ENCODE measurements around the gene SLC25A6.
"Not testable (repeated sequence)": the region's sequence is repeated elsewhere in the genome, so short reads cannot be mapped to it uniquely, and the experiment has no call there.

Gene SLC25A6

DNA sequence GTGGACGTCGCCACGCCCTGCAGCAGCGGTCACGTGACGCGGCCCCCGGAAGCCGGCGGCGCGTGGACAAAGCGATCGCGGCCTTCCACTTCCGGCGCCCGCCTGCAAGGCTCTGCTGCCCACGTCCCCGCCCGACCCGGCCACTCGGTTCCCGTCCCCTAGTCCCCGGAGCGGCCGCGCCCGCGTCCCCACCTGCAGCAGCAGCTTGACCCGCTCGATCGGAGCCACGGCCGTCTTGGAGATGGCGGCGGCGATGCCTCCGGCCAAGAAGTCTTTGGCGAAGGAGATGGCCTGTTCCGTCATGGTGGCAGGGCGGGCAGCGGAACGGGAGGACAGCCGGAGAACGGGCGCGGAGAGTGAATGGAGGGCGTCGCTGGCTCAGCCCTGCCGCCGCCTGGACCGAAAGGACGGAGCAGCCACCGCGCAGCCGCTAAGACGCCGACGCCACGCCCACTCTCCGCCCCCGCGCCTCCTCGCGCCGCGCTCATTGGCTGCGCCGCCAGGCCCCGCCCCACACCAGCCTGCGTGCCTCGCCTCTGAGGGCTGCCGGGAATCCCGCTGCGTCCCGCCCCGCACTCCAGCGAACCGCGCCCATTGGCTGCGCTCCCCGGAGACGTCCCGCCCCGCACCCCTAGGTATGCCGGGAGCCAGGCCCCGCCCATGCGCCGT lies at the start of gene SLC25A6:
Gene SLC25A6 (minus strand): TSS at position 407 of the 669 bp plus-strand sequence. CDS start 104 bp downstream, at position 303.
- DNase-seq: peak; percentile 100

GRCh38 chrX:1440506-1440905 lies 48.6 kb upstream of the SLC25A6 start:
- no peak for DNase-seq

DNA sequence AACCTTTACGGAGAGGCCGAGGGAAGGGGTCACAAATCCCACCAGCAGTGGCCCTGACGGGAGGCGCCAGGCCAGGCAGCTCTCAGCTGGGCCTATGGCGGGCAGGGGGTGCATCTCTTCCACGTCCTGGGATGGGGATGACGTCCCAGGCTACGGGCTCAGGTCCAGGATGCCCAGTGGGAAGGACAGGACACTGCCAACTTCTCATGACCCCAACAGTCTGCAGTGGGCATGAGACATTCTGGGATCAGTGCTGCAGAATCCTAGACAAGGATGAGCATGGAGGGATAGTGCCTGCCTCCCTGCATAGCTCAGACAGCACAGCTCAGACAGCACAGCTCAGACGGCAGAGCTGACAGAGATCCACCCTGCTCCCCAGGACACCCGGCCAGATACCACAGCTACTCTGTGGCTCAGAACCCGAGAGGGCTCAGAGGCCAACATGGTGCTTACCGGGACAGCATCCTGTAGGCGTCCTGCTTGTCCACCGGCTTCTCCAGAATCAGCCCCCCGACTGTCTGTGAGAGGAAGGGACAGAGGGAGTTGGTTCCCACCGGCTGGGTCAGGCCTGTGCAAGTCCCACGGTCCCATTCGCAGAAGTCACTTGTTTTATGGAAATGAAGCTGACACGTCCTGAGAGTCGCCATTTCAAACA lies 43.5 kb upstream of the SLC25A6 start:
- DNase-seq: no peak

- DNase-seq: no peak
Measured at GRCh38 chrX:1434871-1435240, 42.9 kb upstream of the SLC25A6 start.

DNA sequence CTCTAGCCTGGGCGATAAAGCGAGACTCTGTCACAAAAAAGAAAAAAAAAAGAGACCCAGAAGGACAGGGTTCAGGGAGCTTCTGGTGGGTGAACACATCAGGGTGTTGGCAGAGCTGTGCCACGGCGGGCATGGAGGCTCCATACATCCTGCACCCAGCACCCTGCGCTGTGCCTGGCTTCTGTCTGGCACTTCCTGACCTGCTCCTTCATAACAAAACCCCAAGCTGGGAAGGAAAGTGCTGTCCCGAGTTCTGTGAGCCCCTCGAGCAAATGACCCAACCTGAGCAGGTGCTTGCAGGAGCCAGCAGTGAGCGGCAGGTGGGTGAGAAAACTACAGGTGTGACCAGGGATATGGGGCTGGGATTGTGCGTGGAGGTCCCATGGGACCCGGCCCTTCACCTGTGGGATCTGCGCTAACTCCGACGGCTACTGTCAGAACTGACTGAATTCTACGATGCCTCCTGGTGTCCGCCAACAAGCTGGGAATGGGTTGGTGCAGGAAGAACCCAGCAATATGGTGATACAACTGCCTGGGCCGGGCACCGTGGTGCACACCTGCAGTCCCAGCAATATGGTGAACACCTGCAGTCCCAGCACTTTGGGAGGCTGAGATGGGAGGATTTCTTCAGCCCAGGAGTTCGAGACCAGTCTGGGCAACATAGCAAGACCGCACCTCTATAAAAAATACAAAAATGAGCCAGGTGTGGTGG lies 41.9 kb upstream of the SLC25A6 start:
- DNase-seq: no peak

DNA sequence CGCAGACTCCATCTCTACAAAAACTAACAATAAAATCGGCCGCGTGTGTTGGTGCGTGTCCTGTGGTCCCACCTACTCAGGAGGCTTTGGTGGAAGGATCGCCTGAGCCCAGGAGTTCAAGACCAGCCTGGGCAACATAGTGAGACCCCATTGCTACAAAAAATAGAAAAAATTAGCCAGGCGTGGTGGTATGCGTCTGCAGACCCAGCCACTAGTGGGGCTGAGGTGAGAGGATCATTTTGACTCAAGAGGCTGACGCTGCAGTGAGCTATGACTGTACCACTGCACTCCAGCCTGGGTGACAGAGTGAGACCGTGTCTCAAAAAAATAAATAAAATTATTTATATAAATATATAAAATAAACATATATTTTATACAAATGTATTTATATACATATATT lies 38.5 kb upstream of the SLC25A6 start:
- no peak for DNase-seq

DNA sequence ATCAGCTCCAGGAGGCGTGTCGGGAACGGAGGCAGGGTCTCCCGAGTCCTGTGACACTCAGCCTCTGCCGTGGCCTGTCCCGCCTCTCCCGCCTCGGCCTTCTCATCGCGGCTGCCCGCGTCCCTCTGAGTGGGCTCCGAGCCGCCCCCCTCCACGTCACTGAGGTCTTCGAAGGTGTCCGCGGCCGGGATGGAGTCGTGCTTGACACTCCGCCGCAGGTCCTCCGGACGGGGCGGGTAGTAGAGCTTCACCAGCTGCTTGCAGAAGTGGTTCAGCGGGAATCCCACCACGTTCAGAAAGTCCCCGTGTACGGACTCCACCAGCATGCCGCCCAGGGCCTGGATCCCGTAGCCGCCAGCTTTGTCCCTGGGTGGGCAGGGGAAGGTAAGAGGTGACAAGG lies 35.8 kb upstream of the SLC25A6 start:
- DNase-seq: no peak

DNA sequence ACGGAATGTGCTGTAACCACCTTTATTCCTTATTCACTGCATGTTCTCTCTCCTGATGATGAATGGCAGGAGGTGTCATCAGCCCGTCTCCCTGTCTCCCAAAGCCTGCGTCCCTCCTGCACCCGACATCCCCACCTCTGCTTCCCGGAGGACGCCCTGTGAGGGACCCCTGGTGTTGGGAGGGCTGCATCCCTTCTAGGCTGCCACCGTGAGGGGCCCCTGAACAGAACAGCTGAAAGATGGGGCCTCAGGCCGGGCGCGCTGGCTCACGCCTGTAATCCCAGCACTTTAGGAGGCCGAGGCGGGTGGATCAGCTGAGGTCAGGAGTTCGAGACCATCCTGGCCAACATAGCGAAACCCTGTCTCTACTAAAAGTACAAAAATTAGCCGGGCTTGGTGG lies 34.4 kb upstream of the SLC25A6 start:
- not testable (repeated sequence) for DNase-seq

DNA sequence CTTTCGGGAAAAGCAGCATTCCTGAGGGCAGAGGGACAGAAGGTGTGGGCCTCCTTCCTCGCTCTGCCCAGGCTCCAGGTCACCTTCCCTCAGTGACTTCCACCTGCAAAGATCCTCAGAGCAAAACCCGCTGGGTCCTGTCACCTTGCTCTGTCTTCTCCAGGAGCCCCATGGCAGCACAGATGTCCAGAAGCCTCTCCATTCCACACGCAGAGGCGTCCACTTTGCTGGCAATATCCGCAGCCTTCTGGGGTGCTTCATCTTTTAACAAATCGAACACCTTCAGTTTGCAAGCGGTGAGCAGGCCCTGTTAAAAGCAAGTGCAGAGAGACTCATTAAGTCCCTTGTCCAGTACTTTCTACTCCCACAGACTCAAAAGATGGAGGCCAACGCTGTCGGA lies 33.5 kb upstream of the SLC25A6 start:
- DNase-seq: no peak

DNA sequence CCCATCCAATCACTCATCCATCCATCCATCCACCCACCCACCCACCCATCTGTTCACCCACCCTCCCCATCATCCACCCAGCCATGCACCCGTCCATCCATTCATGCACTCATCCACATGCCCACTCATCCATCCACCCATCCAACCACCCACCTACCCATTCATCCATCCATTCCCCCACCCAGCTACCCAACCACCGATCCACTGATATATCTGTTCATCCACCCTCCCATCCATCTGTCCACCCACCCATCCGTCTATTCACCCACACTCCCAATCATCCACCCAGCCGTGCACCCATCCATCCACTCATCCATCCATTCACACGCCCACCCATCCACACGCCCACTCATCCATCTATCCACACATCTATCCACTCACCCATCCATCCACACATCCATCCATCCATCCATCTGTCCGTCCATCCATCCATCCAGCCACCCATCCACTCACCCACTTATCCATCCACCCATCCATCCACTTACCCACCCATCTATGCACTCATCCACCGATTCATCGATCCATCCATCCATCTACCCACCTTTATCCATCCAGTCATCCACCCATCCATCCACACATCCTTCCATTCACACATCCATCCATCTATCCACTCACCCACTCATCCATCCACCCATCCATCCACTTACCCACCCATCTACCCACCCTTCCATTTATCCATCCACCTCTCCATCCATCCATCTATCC lies 32.4 kb upstream of the SLC25A6 start:
- no peak for DNase-seq

DNA sequence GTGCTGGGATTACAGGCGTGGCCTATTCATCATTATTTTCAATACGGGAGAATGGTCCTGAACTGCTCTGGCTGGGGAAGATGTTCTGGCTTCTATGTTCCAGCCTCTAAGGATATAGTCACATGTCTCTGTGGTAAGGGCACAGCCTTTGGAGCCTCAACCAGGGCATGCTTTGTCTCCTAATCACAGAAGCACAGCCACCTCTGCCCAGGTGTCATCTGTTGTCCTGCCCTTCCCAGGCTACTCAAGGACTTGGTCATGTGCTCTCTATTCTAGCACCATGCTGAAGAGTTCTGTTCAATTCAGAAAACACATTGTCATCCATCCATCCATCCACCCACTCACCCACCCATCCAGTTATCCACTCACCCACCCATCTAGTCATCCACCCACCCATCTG lies 31.3 kb upstream of the SLC25A6 start:
- DNase-seq: no peak

- no peak for DNase-seq
Measured at GRCh38 chrX:1422135-1422465, 30.2 kb upstream of the SLC25A6 start.

DNA sequence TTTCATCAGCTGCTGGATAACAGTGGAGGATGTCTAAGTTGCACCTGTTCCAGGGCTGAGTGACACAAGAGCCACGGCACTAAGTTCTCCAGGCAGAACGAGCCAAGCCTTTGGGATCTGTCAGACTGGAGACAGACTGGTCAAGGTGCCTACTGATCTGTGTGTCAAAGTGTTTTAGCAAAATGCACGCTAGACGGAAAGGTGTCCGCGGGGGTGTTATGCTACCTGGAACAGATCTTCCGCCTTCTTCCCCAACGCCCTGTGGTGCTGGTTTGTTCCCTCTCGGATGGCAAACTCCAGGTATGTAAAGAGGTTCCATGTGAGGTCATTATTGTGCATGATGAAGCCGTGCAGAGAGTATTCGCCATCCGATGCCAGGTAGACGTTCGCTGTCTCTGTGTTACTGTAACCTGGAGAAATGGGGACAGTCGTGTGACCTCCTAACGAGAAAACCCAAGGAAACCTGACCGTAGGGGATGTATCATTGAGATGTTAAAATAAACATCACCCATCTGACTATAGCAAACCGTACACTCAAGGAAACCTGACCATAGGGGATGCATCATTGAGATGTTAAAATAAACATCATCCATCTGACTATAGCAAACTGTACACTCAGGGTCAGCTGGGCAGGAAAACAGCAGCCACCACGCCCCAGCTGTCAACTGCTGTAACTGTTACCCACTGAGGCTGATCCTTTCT lies 29.7 kb upstream of the SLC25A6 start:
- no peak for DNase-seq

- no peak for DNase-seq
Measured at GRCh38 chrX:1420371-1420770, 28.5 kb upstream of the SLC25A6 start.

- no peak for DNase-seq
Measured at GRCh38 chrX:1419545-1420355, 27.8 kb upstream of the SLC25A6 start.

DNA sequence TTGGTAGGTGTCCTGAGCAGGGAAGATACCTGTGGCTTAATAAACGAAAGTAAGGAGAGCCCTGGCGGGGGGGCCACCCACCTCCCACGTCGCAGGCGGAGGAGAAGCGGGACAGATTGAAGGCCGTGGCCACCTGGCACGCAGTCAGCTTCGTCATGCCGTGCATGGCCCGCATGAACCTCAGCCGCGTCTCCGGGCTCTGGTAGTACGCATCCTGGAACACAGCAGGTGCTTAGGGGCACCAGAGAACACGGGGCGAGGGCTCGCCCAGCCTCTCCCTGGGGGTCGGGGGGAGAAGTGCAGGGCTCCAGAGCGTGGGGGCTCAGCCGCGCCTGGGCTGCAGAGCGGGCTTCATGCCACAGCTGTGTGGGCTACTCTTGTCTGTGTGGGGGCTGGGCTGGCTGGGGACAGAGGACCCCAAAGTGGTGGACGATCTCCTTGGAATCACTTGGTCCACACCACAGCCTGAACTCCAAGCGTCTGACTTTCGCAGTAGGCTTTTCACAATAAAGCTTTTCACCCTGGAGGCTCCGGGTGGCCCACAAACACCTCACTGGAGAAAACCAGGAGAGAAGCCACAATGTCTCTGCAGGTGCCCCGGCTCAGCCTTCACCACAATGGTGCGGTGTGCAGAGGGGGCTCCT lies 27.1 kb upstream of the SLC25A6 start:
- no peak for DNase-seq

GRCh38 chrX:1417921-1418771 lies 26.2 kb upstream of the SLC25A6 start:
- DNase-seq: no peak

DNA sequence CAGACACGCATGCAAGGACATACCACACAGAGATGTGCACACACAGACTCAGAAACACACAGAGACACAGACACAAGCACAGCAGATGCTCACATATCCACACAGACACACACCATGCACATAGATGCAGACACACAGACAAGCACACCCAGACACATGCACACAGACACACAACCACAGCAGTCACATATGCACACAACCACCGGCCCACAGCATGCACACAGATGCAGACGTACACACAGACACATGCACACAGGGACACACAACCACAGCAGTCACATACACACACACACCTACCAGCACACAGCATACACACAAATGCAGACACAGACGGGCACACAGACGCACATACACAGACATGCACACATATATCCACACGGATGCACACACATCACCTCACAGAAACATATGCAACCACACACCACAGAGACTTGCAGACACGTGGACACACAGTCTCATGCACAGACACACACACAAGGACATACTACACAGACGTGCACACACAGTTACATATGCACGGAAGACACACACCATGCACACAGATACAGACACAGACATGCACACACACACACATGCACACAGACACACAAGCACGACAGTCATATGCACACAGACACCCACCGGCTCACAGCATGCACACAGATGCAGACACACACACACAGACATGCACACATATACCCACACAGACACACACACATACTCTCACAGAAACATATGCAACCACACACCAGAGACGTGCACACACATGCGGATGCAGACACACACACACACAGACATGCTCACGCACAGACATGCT lies 25.2 kb upstream of the SLC25A6 start:
- no peak for DNase-seq

- no peak for DNase-seq
Measured at GRCh38 chrX:1416327-1416784, 24.4 kb upstream of the SLC25A6 start.
